Activated CD4-positive, alpha-beta T cell treated with anti-CD3 and anti-CD28 coated beads for 24 hours (primary cell): Measurements from ENCODE around the gene COX19.

Experiments
- DNase-seq, 2 donors: peaks; one replicate each; pipeline ENCODE4 v3.0.0-alpha.2; 2020; ENCODE audit warnings: low read depth in 2 of 2

Gene COX19

GRCh38 chr7:991729-992656 lies 16.6 kb upstream of the COX19 start:
- no peak for DNase-seq

GRCh38 chr7:990933-991728 lies 15.8 kb upstream of the COX19 start:
- DNase-seq = no peak

DNA sequence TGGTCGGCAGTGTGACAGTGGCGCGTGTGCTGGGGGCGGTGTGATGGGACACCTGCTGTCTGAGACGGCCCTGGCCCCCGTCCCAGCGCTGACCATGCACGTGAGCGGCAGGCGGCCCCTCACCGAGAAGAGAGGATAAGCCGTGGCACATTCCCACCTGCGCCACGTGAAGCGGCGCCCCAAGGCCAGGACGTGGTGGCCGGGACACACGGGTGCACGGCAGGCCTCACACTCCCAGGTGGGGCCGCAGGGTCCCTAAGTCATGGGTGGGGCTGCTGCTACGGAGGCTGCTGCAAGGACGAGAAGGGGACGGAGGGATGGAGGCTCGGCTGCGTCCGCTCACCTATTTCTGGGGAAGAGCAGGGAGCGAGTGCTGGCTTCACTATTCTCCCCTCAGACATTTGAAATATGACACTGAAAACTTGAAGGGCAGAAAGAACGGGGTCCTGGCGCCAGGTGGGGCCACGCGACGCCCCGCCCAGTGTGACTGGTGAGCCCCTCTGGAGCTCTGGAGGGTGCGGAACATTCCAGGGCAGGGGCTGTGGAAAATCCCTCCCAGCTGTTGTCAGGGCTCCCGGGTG lies 15.1 kb upstream of the COX19 start:
- DNase-seq = no peak

DNA sequence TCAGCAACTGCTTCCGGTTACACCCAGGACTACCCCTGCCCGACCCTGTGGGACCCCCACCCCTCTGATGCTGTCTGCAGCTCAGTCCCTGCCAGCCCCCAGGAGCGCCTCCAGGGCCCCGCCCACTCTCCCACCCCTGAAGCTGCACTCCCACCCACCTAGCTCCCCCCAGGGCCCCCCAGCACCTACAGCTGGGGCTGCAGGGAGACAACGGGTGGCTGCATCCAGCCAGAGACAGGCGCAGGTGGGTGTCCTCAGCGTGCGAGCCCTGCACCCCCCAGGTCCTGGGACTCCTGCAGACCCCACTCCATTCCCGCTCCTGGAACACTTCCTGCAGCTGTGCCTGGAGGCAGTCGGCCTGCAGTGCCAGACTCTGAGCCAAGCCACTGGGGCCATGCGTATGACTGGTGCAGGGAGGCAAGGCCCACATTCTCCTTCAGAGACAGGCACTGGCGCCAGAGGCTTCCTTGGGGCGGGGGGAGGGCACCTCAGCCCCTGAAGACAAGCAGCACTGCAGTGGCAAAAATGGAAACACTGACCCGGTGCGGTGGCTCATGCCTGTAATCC lies 13.7 kb upstream of the COX19 start:
- DNase-seq = no peak

GRCh38 chr7:988426-988911 lies 13.1 kb upstream of the COX19 start:
- no peak for DNase-seq

DNA sequence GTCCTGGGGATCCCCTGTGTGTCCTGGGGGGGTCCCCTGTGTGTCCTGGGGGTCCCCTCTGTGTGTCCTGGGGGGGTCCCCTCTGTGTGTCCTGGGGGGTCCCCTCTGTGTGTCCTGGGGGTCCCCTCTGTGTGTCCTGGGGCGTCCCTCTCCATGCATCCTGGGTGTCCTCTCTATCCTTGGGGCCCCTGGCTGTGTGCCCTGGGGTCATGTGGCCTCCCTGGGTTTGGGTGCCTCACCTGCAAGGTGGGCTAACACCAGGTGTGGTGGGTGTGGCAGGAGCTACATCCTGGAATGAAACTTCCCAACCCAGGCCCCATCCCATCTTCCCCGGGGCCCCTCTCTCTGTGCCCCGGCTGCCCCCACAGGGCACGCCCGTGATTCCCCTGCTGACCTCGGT lies 12.6 kb upstream of the COX19 start:
- no peak for DNase-seq

DNA sequence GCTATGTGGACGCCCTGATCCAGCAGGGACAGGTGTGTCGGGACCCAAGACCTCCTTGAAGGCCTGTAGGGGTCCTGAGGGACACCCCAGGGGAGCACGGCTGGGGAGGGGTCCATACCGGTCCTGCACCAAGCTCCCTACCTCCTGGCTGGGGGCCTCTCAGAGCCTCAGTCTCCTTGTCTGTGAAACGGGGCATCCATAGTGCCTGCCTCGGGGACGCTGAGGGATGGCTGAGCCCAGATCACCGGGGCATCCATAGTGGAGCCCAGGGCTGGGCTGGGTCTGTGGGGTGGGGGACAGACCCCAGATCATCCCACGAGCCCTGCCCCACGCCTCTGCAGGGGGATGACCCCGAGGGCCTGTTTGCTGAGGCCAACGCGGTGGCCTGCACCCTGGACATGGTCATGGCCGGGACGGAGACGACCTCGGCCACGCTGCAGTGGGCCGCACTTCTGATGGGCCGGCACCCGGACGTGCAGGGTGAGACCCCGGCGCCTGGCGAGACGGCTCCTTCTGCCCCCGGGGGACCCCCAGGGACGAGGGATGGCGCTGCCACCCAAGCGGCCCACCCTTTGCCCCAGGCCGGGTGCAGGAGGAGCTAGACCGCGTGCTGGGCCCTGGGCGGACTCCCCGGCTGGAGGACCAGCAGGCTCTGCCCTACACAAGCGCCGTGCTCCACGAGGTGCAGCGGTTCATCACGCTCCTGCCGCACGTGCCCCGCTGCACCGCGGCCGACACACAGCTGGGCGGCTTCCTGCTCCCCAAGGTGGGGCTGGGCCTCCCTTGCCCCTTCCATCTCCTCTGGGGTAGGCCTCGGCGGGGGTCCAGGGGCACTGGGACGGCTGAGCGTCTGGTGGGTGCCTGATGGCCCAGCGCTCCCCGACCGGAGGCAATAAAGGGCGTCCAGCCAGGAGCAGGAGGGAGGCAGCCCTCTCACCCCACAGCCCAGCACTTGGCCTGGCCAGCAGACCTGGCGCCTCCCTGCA lies 11.7 kb upstream of the COX19 start:
- no peak for DNase-seq

GRCh38 chr7:985915-986741 lies 10.8 kb upstream of the COX19 start:
- no peak for DNase-seq

- no peak for DNase-seq
Observed at GRCh38 chr7:985127-985416, 9.7 kb upstream of the COX19 start.

DNA sequence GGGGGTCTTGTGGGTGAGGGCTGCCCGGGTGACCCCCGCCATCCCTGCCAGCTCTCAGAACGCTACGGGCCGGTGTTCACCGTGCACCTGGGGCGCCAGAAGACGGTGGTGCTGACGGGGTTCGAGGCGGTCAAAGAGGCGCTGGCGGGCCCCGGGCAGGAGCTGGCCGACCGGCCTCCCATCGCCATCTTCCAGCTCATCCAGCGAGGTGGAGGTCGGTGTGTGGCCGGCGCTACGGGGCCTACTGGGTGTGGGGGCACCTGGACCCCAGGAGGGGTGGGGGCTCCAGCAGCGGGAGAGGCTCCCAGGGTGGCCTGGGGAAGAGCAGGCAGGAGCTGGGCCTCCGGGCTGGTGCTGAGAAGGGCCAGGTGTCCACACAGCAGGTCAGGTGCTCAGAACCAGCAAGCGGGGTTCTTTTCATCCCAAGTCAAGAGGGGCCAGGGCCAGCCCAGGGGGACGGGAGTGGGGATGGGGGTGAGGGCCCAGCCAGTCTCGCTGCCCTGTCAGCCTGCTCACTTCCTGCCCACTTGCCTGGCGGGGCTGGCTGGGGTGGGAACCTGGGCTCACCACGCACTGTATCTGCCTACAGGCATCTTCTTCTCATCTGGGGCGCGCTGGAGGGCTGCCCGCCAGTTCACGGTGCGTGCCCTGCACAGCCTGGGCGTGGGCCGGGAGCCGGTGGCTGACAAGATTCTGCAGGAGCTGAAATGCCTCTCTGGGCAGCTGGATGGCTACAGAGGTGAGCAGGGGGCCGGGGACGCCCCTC lies 9.2 kb upstream of the COX19 start:
- DNase-seq = no peak

DNA sequence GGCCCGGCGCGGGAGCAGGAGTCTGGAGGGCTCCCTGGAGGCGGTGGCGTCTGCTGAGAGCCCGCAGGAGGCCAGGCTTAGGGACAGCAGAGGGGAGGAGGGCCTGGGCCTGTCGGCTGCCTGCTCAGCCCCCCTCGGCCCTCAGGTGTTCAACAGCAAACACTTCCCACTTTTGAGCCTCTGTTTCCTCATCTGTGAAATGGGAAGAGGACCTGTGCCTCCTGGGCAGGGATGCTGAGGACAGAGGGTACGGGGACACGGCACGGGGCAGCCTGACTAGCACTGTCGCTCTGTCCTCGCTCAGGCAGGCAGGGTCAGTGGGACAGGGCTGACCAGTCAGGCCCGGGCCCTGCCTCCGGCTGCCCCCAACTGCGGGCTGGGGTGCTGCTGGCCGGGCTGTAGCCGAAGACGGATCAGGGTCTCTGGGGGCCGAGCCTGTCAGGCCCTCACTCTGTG lies 8.3 kb upstream of the COX19 start:
- no peak for DNase-seq

- no peak for DNase-seq
Observed at GRCh38 chr7:983004-983615, 7.8 kb upstream of the COX19 start, which contains the start of gene CYP2W1. Gene CYP2W1, plus strand, starts transcription at chr7:983181. Its CDS starts 31 bp downstream, at chr7:983212.

DNA sequence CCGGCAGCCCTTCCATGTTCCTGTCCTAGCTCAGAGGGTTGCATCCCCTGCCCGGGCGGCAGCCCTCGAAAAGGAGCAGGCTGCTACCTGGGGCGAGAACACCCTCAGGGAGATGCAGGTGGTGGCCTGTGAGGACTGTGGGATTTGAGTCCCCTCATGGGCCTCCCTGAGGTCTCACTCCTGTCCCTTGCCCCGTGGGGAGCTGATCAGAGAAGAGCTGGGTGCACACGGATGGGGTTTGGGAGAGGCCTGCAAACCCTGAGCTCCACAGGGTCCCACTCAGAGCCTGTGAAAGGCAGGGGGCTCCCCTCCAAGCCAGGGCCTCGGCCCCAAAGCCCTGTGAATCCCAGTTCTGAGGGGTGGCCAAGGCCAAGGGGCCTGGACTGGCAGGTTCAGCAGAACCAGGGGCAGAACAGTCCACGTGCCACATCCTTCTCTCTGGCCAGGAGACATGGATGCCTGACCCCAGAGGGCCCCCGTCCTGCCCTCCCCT lies 7.2 kb upstream of the COX19 start:
- DNase-seq = no peak

DNA sequence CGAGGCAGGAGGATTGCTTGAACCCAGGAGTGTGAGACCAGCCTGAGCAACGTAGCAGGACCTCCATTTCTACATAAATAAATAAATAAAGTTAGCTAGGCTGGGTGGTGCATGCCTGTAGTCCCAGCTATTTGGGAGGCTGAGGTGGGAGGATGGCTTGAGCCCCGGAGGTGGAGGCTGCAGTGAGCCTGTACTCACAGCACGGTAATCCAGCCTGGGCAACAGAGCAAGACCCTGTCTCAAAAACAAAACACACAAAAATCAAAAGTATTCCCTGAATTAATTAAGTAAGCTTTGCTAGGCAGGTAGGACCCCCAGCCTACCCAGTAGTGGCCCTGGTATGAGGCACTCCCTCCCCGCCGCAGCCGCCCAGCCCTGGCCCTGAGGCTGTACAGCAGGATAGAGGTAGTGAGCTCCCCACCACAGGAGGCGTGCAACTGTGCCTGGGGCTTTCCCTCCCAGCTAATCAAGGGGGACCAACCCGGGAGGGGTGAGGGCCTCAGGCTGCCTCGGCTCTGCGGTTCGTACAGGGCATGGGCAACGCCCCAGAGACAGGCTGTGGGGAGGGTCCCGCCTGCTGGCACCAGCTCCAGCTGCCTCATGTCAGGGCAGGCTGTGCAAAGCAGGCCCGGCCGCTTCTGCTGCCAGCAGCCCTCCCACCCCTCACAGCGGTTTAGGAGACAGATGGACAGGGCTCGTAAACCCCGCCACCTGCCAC lies 6.6 kb upstream of the COX19 start:
- no peak for DNase-seq

DNA sequence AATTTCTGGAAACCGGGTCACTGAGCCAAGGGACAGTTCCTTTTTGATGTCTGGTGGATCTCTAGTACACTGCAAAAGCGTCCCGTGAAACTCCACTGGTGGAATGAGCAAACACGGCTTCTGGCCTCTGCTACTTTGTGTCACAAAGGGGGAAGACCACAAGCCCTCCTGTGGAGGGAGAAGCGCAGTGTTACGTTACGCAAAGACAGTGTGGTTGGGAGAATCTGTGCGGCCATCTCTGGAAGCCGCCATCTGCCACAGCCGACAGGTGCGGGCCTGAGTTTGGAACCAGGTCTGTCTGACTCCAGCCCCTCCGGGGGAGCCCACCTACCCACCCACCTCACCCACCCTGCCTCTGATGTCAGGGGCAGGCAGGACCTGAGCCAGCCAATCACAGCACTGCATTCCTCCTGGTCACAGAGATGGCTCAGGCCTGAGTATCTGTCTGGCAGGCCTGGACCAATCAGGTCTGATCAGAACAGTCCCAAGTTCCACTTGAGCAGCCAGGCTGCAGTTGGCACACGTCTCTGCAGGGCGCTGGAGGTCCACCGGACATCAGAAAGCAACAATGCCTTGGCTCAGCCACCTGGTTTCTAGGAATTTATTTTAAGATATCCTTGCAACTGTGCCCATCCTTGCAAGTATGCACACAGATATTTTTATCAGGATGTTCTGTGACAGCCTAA lies 4.7 kb upstream of the COX19 start:
- no peak for DNase-seq

GRCh38 chr7:979151-979550 lies 3.8 kb upstream of the COX19 start:
- no peak for DNase-seq

DNA sequence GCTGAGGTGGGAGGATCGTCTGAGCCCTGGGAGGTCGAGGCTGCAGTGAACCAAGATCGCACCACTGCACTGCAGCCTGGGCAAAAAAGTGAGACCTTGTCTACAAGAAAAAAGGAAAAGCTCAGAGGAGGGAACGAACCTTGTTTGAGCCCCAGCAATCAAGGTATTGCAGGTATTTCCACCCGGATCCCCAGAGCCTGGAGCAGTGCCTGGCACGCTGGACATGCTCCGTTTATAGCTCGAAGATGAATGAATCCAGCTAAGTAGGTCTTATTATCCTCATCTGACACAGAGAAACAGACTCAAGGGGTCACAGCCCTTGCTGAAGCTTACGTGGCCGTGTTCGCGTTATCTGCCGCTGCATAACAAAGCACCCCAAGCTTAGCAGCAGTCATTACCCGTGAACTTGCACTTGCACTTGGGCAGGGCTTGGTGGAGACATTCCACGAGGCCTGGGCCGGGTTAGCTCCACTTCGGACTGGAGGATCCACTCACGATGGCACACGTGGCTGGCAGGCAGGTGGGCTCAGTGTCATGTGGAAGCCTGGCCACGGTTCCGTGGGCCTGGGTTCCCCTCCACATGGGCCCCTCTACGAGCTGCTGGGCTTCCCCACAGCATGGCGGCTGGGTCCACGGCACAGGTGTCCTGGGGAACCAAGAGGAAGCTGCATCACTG lies 3.2 kb upstream of the COX19 start:
- DNase-seq = no peak
